CD4-positive, alpha-beta T cell treated with Interferon alpha-2 for 1 hour (primary cell): ENCODE data around the gene GLIS1.

Experiments
- DNase-seq, 2 donors: peaks; one replicate each; pipeline ENCODE4 v3.0.0-alpha.2; 2020 to 2022

GLIS1 gene

DNA sequence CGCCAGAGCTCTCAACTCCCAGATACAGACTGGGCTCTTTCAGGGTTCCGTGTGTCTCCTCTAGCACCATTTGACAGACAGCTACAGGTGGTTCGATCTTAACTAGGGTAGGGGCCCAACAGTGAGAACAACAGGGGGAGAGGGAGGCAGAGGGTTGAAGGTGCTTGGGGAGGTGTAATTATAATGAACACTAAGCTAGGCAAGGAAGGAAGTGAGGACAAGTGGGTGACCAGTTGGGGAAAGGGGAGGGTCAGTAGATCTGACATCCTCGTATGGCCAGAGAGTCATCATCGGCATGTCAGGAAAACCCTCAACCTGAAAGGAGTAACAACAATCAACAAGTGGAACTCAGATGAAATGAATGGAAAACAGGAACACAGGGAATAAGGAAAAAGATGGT lies 22.8 kb downstream of the GLIS1 start:
- DNase-seq, result no peak

DNA sequence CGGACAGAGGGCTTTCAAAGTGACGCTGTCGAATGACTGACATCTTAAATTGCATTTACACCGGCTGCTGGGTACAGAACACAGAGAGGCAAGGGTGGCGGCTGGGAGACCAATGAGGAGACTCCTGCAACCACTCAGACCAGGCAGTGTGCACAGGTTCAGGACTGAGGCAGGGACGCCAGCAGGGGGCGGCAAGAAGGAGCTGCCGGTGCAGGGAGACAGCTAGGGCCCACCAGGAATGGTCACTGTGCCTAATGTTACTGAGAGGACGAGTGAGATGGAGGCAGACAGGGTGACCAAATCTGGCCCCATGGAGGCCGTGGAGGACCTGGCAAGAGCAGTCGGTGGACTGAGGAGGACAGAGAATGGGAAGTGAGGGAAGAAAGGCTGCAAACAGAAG lies 23.5 kb downstream of the GLIS1 start:
- DNase-seq, result no peak

DNA sequence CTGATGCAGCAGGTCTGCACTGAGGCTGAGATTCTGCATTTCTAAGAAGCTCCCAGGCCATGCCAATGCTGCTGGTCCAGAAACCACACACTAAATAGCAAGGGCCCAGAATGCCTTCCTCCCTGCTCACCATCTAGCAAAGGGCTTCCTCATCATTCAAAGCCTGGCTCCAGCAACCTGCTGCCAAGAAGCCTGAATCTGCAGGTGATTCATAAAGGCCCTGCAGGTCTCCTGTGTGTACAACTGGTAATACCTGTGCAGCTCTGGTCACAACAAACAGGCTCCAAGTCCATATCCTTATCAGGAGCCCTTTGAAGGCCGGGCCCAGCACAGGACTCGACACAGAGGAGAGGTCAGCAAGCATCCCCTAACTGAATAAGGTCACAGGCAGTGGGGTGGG lies 26.7 kb downstream of the GLIS1 start:
- DNase-seq, result no peak

DNA sequence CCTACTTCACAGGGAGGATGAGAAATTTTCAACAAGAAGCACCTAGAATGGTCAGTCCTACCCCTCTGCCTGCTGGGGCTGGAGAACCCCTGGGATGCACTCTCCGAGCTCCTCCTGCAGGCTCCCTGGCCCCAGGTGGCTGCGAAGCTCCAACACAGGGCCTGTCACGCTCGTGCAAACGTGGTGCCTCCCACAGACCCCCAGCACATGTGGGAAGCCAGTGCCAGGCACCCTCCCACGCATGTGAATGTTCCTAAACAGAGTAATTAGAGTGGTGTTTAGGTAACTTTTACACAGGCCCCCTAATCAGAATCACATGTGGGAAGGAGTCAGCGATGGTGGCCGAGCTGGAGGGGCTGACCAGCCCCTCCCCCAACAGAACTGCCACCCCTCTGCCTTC lies 28.4 kb downstream of the GLIS1 start:
- DNase-seq, result no peak

DNA sequence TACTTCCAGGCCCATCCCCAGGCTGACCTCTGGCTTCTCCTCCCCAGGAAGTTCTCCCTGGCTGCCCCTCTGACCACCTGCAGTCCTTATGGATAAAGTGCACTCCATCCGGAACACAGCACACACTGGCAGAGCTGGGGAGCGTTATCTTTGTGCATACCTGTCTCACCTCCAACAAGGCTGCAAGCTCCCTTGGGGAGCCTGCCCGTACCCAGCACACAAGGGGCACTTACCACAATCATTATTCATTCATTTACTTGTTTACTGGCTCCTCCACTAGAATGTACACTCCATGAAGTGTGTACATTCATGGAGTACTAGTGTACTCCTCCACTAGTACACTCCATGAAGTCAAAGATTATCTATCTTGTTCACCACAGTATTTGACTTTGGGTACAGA lies 30.3 kb downstream of the GLIS1 start:
- DNase-seq, result no peak

DNA sequence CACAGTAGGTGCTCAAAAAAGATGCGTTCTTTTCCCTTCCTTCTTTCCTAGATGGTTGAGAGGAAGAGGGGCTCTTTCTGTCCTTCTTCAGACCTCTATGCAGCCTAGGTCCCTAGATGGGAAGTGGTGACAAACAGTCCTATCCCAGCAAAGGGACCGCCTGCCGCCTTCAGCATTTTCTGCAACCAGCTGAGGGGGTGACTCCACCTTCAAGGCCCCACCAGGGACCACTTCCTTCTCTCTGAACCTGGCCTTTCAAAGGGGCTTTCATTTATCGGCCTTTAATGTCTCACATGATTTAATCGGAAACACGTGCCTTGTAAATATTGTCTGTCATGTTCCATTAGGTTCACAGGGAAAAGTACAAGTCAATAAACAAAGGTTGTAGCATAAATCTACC lies 32.6 kb downstream of the GLIS1 start:
- DNase-seq, result no peak

DNA sequence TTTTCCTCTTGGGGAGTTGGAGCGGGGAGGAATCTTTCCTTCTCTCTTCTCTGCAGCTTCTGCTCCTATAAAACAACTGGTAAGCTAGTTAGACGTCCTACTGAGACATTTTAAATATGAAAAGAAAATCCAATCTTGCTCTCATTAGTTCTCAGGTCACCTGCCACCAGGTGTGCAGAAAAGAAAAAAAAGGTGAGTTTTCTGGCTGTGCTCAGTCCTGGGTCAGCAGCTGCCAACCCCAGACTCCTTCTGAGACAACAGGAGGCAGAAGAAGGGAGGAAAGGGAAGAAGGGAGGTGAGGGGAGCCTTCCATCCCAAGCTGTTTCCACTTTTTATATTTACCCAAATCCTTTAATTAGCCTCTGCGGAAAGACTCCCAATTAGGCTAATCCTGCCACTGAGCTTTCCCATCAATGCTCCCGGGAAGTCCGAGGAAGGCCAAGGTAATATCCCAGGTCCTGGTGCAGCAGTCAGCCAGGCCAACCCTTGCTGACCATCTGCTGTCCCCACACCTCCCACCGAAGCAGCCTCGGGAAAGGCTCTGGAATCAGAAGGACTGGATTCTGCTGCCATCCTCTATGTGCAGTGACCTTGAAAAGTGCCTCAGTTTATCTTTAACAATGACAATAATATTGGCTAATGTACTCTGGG lies 33.4 kb downstream of the GLIS1 start:
- DNase-seq, result no peak

DNA sequence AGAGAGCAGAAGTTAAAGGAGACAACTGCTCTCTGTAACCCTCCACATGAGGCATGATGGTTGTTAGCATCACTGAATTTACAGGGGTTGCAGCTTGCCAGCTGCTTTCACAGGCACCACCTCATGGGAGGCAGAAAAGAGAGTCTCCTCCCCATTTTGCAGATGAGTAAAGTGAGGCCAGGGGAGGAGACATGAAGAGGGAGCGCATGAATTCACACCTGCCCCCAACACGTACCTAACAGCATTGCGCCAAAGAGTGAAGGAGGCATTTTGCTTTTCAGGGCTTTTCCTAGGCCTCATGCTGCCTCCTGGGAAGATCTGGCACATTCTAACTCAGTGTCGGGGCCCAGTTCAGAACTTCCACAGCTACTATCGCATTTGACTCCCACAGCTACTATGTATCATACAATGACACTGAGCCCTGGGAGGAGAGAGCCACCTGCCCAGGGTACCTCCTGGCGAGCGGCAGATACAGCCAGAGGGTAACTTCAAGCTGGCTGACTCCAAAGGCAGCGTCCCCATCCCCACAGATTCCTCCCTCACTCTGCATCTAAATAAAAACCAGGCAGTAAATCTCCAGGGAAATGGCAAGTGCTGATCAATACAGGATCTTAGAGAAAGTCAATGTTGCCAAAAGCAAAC lies 34.0 kb downstream of the GLIS1 start:
- no peak for DNase-seq

DNA sequence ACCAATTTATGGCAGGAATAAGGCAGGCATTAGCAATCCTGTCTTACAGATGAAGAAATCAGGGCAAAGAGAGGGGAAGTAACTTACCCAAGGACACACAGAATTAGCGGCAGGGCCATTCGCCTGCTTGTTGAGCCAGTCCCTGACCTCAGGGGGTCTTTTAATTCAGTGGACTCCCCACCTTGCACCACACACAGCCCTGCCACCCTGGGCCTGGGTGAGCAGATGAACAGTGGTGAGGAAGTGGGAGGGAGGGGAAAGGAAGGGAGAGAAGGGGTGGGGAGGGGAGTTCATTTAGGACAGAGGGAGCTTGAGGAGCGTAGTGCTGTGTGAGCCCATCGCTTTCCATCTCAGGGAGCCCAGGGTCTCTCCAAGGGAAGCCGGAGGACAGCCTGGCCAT lies 34.7 kb downstream of the GLIS1 start:
- no peak for DNase-seq

DNA sequence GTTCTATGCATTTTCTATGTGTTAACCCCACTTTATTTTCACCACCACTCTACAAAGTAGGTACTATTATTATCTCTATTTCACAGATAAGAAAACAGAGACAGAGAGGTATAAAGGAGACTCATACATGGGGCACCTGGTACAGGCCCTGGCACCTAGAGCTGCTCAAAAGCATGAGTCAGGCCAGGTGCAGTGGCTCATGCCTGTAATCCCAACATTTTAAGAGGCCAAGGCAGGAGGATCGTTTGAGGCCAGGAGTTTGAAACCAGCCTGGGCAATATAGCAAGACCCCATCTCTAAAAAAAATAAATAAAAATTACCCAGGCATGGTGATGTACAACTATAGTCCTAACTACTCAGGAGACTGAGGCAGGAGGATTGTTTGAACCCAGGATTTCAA lies 35.8 kb downstream of the GLIS1 start:
- no peak for DNase-seq

DNA sequence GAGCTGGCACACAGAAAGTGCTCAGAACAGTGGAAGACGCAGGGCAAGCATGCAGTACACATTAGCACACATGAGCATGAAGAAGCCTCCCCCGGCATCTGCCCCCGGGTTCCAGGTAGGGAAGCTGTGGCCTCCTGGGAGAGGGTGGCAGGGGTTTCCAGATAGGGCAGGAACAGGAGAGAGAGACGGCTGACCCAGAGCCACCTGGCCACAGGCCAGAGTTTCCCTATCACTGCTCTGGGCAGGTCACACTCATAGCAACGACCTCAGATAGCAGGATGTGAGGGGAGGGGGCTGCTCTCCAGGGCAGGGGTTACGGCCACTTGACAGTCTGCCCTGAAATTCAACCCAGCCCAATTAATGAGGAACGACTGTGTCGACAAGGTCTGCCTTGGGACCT lies 36.6 kb downstream of the GLIS1 start:
- DNase-seq, result no peak

DNA sequence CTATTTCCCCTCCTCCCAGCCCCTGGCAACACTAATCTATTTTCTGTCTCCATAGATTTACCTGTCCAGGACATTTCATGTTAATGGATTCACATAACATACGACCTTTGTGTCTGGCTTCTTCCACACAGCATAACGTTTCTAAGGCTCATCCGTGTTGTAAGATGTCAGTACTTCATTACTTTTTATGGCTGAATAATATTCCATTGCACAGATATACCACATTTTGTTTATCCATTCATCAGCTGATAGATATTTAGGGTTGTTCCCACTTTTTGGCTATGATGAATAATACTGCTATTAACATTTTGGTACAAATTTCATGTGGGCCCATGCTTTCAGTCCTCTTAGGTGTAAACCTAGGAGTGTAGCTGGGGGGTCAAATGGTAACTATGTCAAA lies 38.2 kb downstream of the GLIS1 start:
- DNase-seq, result no peak

DNA sequence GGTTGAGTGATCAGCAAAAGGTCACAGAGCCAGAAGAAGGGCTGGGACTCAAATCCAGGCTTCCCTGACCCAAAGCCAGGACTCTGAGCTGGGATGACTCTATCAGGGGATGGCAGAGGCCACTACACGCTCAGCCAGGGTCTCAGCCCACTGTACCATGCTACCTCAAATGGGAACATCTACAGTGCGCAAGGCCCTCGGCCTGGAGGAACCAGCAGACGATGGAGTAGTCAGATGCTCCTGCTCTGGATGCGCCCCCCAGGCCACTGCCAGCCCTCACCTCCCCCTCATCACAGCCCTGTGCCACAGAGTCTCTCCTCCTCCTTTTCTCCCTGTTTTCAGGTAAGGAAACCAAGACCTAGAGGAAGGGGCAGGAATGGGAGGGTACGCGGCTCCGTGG lies 39.0 kb downstream of the GLIS1 start:
- DNase-seq, result no peak

DNA sequence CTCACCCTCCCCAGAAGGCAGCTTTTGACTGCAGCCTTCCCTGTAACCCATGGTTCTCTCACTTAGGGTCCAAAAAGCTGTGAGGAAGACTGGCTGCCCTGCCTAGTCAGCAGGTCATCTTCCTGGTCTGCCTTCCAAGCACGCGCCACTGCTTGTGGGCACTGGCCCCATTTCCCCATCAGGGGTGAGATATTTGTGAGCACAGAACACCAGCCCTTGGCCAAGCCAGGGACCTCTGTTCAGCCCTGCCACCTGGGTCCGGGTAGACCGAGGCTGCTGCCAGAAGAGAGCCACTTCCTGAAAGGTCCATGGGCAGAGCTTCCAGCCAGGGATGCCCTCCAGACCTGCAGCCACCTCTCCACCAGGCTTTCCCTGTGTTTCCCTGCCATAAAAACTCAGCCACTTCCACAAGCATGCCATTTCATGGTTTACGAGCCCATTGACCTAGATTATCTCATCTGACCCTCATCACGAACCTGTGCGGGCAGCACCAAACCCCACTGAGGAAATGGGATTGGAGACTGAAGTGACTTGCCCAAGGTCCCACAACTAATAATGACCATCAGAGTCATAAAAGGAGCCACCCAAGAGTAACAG lies 40.5 kb downstream of the GLIS1 start:
- no peak for DNase-seq

DNA sequence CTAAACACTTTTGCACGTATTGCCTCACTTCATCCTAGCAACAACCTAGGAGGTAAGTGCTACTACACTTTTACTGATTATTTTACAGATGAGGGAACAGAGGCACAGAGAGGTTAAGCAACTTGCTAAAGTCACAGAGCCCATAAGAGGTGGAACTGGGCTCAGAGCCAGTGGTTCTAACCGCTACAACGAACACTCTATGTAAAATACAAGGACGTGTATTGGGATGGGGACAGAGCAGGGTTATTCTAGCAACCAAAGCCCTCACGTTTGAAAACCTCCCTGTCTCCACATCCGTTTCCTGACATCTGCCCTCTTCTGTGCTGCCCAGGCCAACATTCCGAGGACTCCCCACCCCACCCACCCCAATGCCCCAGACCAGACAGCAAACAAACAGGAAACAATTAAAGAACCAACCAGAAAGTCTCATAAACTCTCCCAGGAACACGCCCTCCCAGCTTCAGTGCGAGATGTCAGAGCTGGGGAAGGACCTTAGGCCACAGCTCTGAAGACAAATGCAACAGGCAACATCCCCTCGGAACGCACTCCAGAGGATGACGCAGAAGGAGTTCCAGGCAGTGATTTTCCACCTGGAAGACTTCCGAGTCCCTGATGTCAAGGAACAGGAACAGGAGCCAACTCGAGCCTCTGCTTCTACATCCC lies 41.1 kb downstream of the GLIS1 start:
- no peak for DNase-seq

DNA sequence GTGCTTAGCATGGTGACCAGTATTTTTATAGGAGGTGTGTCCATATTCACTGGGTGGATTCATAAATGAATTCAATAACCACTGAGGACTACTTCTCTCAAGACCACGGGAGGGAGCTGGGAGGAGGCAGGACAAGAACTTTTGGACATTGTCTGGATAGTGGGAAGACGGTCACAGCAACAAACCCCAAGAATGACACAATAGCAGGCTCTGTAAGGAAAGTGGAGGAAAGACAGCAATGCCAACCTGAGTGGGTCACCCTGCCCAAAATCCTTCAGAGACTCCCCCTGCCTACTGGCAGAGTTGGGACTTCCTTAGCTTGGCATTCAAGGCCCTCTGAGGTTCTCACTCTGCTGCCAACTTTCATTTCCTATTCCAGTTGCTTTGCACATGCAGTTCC lies 42.0 kb downstream of the GLIS1 start:
- no peak for DNase-seq

DNA sequence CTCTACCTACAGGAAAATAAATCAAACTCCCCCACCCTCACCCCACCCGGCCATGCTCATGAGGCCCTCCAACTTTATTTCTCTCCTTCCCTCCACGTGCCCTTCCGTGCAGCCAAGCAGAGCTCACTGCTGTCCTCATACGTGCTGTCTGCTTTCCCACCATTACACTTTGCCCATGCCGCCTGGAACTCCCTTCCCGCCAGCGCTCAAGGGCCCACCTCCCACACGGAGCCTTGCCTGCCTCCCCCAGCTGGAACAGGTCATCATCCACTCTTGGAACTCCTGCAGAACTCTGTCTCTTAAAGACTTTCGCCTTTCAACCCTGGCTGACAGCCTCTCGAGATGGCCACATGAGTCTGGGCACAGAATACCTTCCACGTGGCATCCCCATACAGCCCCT lies 42.4 kb downstream of the GLIS1 start:
- no peak for DNase-seq

DNA sequence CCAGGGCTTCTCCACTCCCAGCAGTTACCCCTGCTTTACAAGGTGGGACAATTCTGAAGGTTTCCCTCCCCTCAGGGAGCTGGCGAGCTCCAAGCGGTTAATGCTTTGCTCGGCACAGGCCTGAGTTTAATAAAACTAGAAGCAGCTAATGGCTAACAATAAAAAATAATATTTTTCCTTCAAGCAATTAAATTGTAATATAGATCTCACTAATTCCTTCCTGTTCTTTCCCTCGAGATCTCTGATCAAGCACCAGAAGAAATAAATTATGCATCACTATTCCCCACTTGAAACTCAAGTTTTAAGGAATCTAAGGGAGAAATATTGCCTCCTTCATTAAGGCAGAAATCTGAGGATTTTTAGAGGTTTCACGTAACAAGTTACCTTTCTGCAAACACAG lies 42.9 kb downstream of the GLIS1 start:
- no peak for DNase-seq

DNA sequence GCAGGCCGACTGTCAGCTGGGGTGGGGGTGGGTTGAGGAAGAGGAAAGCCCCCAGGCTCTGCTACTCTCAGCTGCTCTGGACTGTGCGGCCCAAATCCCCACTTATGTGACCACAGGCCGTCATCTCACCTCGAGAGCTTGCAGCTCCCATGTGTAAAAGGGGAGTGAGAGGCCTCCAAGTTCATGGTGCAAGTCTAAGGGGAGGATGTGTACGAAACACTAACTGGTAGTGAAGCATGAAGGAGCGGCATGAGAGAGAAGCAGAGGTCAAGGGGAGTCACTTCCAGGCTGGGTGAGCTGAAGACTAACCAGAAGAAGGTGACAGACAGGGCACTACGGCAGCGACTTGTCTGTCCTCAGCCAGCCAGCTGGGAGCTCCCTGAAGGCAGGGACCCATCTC lies 43.8 kb downstream of the GLIS1 start:
- no peak for DNase-seq

DNA sequence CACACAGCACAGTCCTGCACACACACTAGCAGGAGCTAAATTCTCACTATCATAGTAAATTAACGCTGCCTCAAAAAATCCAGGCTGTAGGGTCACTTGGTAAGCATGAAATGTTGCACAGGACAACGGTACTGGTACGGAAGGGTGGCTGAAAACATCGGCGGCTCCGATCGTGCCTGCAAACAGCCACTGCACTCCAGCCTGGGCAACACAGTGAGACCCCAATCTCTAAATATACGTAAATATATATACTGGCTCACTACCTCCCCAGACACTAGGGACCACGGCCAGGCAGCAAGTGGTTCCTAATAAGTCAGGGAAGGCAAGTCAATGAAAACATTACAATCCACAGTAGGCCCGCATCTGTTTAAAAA lies 44.3 kb downstream of the GLIS1 start:
- DNase-seq, result no peak

DNA sequence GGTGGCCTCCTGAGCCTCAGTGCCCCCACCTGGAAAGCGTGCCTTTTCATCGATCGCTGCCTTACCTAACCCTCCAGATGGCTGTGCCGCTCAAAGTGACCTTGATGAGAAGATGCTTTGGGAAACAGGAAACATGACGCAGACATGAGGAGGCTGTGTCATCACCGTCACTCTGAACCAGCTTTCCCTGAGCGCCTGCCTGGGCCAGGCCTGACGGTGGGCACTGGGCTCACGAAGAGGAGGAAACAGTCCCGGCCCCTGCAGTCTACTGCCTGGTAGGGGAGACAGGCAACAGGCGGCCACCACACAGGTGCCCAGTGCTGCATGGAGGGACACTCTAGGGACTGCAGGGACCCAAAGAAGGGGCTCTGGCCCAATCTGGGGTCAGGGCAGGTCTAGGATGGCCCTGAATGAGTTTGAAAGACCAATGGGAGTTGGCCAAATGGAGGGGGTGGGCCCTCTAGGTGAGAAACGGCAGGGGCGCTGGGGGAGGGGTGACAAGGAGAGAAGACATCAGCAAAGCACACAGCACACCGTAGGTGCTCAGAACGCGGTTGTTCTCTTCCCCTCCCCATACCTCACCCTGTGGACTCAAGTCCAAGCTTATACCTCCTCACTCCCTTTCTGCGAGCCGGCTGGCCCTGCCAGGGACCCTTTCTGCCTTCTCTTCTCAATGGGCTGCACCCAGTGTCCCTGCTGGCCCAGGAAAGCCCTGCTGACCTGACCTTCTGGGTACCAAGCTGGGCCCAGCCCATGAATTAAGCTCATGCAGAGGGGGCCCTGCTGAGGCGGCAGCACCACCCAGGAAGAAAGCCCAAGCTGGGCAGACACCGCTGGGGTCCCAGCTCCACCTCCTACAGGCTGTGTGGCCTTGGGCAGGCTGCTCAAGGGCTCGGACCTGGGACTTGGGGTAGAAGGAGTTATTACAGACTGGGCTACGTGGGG lies 44.9 kb downstream of the GLIS1 start:
- no peak for DNase-seq

DNA sequence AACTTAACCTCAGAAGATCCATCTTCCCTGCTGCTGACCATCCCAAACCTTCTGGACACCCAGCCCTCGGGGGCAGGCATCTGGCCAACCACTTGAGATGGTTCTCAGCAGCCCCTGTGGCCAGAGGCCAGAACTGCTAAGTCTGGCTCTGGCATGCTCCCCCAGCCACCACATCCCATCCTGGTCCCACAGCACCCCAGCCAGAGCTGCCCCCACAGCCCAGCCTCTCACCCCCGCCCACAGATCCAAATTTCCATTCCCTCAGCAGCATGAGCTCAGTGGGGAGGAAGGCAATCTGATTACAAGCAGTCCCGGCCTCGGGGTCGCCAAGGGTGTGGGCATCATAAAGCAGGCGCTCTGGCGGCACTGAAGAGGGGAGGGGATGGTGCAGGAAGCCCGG lies 45.6 kb downstream of the GLIS1 start:
- no peak for DNase-seq

DNA sequence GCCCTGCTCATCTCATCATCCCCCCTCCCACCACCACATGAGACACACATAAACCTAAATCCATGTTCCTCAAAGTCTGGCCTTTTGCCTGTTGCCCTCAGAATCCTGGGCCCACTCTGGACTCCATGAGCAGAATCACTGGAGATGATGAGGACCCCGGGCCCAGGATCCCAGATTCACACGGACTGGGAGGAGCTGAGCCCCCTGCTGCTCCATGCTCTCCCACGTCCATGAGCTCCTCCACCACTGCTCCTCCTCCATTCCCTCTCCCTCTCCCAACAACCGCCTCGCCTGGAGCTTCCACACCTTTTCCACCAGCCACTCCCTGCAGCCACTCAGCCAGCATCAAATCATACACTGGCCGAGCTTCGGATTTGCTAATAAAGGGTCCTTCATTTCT lies 47.6 kb downstream of the GLIS1 start:
- no peak for DNase-seq
